WTC11 (cell line): Measurements from ENCODE around the gene BBS4. TPM values are rescaled to one million over a fixed set of nuclear protein-coding genes. Genes with fewer than 3 reads are reported as not detected.

ENCODE experiments used
- ATAC-seq: fragments of 200-7000 bp; cut with Tn5 transposase; 2 replicates; pipeline ENCODE4 v1.10.0; 2021; ENCODE audit warnings: mild to moderate bottlenecking, moderate library complexity
- CTCF ChIA-PET: fragments of 300-600 bp; sonication (Branson Sonifier 250); formaldehyde crosslinking; loops from one replicate; lab custom pipeline; 2021; ENCODE audit warnings: antibody characterized with exemption; lab: Charles Lee
- POLR2A ChIA-PET: fragments of 350-600 bp; sonication (Branson Sonifier 250); formaldehyde crosslinking; loops from one replicate; lab custom pipeline; 2021; ENCODE audit warnings: antibody characterized with exemption; lab: Charles Lee
- DNase-seq: peaks from one replicate; pipeline ENCODE4 v3.0.0; 2021; ENCODE audit warnings: low spot score
- H3K27ac Mint-ChIP-seq: 2 replicates; pipeline ENCODE4 v1.8.0; 2021; ENCODE audit warnings: mixed read lengths
- H3K27me3 Mint-ChIP-seq: 2 replicates; pipeline ENCODE4 v1.8.0; 2021; ENCODE audit warnings: low read depth, mild to moderate bottlenecking, moderate library complexity, mixed read lengths
- H3K36me3 Mint-ChIP-seq: 2 replicates; pipeline ENCODE4 v1.8.0; 2021; ENCODE audit warnings: mixed read lengths
- H3K4me1 Mint-ChIP-seq: 2 replicates; pipeline ENCODE4 v1.8.0; 2022; ENCODE audit warnings: mixed read lengths
- H3K4me3 Mint-ChIP-seq: 2 replicates; pipeline ENCODE4 v1.8.0; 2021; ENCODE audit warnings: mild to moderate bottlenecking, moderate library complexity, mixed read lengths
- H3K9me3 Mint-ChIP-seq: 2 replicates; pipeline ENCODE4 v1.8.0; 2021; ENCODE audit warnings: mixed read lengths
- ELF4 ChIP-seq: sonication (generic); formaldehyde crosslinking; IDR thresholded peaks from 2 replicates; pipeline ENCODE4 v1.8.1; 2022; ENCODE audit warnings: low read depth, mild to moderate bottlenecking, moderate library complexity, missing genetic modification reagents
- EMX1 ChIP-seq: fragments of 250-450 bp; sonication (Bioruptor Pico); IDR thresholded peaks from 2 replicates; pipeline ENCODE4 v1.8.0; 2021; ENCODE audit warnings: mild to moderate bottlenecking
- ESRRA ChIP-seq: sonication (generic); formaldehyde crosslinking; IDR thresholded peaks from 2 replicates; pipeline ENCODE4 v1.8.1; 2022; ENCODE audit warnings: mild to moderate bottlenecking, missing genetic modification reagents, borderline replicate concordance
- NFYB ChIP-seq: sonication (generic); formaldehyde crosslinking; conservative IDR thresholded peaks from 2 replicates; pipeline ENCODE4 v1.8.0; 2022; ENCODE audit warnings: low read depth, missing genetic modification reagents
- ZNF138 ChIP-seq: sonication (generic); formaldehyde crosslinking; conservative IDR thresholded peaks from 2 replicates; pipeline ENCODE4 v1.8.1; 2022; ENCODE audit warnings: mild to moderate bottlenecking, moderate library complexity, missing genetic modification reagents
- ZNF317 ChIP-seq: sonication (generic); formaldehyde crosslinking; IDR thresholded peaks from 2 replicates; pipeline ENCODE4 v1.8.1; 2023; ENCODE audit warnings: low read depth, mild to moderate bottlenecking, moderate library complexity, missing genetic modification reagents, borderline replicate concordance
- ZNF423 ChIP-seq: fragments of 250-450 bp; sonication (Bioruptor Pico); IDR thresholded peaks from 2 replicates; pipeline ENCODE4 v2.1.2; 2022; ENCODE audit warnings: mild to moderate bottlenecking, moderate library complexity
- total RNA-seq: library from RNA; stranded (reverse); gene quantifications from 3 replicates; pipeline ENCODE4 v1.2.3, GENCODE V29; 2021
- TF ChIP-seq, protein P1 (sequence below): fragments of 250-450 bp; sonication (Bioruptor Pico); IDR thresholded peaks from 2 replicates; pipeline ENCODE4 v1.9.0; 2021; ENCODE audit warnings: mild to moderate bottlenecking
- TF ChIP-seq, protein P2 (sequence below): fragments of 250-450 bp; sonication (Bioruptor Pico); IDR thresholded peaks from 2 replicates; pipeline ENCODE4 v1.9.0; 2021; ENCODE audit warnings: moderate library complexity, mild to moderate bottlenecking, inconsistent platforms, borderline replicate concordance
- TF ChIP-seq, protein P3 (sequence below): sonication (generic); formaldehyde crosslinking; IDR thresholded peaks from 2 replicates; pipeline ENCODE4 v1.8.0; 2022; ENCODE audit warnings: mild to moderate bottlenecking, missing genetic modification reagents
- TF ChIP-seq, protein P4 (sequence below): sonication (generic); formaldehyde crosslinking; IDR thresholded peaks from 2 replicates; pipeline ENCODE4 v1.8.0; 2022; ENCODE audit warnings: mild to moderate bottlenecking, missing genetic modification reagents
- TF ChIP-seq, protein P5 (sequence below): sonication (generic); formaldehyde crosslinking; IDR thresholded peaks from 2 replicates; pipeline ENCODE4 v1.8.1; 2023; ENCODE audit warnings: mild to moderate bottlenecking, missing genetic modification reagents, moderate library complexity
- TF ChIP-seq, protein P6 (sequence below): fragments of 250-450 bp; sonication (Bioruptor Pico); IDR thresholded peaks from 2 replicates; pipeline ENCODE4 v1.9.0; 2021; ENCODE audit warnings: mild to moderate bottlenecking, borderline replicate concordance
- TF ChIP-seq, protein P7 (sequence below): sonication (generic); formaldehyde crosslinking; IDR thresholded peaks from 2 replicates; pipeline ENCODE4 v1.8.1; 2022; ENCODE audit warnings: mild to moderate bottlenecking, missing genetic modification reagents, moderate library complexity, borderline replicate concordance

Gene BBS4
- total RNA-seq, 1 experiment from 2014 or later: 35.6 TPM

DNA sequence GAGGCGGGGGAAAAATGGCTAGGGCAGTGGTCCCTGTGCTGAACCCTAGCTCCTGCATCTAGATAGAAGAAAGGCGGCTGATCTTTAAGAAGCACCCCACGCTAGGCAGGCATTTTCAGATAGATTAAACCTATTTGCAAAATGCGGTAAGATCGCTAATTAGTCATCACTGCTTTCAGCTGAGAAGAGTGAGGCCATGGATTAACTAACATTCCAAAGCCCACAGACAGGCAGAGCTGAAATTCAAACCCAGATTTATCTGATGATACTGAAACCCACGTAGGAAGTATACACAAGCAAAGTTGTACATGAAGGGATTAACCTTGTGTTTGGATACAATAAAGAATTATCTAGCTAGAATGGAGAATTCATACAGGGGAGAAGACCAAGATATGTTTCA is 92.8 kb downstream of the BBS4 start (continued):
- TF ChIP-seq ZNF317: no peak
- TF ChIP-seq, protein P1, sequence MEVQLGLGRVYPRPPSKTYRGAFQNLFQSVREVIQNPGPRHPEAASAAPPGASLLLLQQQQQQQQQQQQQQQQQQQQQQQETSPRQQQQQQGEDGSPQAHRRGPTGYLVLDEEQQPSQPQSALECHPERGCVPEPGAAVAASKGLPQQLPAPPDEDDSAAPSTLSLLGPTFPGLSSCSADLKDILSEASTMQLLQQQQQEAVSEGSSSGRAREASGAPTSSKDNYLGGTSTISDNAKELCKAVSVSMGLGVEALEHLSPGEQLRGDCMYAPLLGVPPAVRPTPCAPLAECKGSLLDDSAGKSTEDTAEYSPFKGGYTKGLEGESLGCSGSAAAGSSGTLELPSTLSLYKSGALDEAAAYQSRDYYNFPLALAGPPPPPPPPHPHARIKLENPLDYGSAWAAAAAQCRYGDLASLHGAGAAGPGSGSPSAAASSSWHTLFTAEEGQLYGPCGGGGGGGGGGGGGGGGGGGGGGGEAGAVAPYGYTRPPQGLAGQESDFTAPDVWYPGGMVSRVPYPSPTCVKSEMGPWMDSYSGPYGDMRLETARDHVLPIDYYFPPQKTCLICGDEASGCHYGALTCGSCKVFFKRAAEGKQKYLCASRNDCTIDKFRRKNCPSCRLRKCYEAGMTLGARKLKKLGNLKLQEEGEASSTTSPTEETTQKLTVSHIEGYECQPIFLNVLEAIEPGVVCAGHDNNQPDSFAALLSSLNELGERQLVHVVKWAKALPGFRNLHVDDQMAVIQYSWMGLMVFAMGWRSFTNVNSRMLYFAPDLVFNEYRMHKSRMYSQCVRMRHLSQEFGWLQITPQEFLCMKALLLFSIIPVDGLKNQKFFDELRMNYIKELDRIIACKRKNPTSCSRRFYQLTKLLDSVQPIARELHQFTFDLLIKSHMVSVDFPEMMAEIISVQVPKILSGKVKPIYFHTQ (CRISPR knock-in tag): no peak

DNA sequence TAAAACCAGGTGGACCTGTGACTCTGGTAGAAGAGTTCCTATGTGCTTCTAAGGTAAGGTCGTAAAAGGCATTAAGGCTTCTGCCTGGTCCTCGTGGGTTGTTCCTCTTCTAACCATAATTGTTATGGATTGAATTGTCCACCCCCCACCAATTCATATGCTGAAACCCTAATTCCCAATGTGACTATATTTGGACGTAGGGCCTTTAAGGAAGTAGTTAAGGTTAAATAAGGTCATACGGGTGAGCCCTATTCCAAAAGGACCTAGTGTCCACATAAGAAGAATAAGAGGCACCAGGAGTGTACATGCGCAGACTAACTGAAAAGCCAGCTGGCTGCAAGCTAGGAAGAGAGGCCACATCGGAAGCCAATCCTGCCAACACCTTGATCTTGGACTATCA is 95.6 kb downstream of the BBS4 start:
- ChIA-PET POLR2A (no interaction called here), CTCF (interaction anchor here (0.6 kb wide), 1 partner anchor 737 kb away, joined by 4 read pairs; no protein-coding TSS in a partner anchor)
- no peaks in the 10 kb centered on the region for H3K27me3 Mint-ChIP-seq
- ATAC-seq (no peak), DNase-seq (no peak)
- H3K27ac Mint-ChIP-seq: peak overlapping the region; percentile 59; the same call in 1 of the 2 replicates
- peaks cover 10% of the 10 kb centered on the region; the same call in 1 of the 2 replicates for H3K36me3 Mint-ChIP-seq
- no peak for TF ChIP-seq NFYB (CRISPR knock-in tag)
- TF ChIP-seq, protein P2, sequence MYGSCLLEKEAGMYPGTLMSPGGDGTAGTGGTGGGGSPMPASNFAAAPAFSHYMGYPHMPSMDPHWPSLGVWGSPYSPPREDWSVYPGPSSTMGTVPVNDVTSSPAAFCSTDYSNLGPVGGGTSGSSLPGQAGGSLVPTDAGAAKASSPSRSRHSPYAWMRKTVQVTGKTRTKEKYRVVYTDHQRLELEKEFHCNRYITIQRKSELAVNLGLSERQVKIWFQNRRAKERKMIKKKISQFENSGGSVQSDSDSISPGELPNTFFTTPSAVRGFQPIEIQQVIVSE (CRISPR knock-in tag): no peak
- no peak for TF ChIP-seq ZNF423
- TF ChIP-seq ELF4 (CRISPR knock-in tag): no peak
- TF ChIP-seq, protein P3, sequence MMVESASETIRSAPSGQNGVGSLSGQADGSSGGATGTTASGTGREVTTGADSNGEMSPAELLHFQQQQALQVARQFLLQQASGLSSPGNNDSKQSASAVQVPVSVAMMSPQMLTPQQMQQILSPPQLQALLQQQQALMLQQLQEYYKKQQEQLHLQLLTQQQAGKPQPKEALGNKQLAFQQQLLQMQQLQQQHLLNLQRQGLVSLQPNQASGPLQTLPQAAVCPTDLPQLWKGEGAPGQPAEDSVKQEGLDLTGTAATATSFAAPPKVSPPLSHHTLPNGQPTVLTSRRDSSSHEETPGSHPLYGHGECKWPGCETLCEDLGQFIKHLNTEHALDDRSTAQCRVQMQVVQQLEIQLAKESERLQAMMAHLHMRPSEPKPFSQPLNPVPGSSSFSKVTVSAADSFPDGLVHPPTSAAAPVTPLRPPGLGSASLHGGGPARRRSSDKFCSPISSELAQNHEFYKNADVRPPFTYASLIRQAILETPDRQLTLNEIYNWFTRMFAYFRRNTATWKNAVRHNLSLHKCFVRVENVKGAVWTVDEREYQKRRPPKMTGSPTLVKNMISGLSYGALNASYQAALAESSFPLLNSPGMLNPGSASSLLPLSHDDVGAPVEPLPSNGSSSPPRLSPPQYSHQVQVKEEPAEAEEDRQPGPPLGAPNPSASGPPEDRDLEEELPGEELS (CRISPR knock-in tag): no peak
- no peak for TF ChIP-seq ZNF138 (CRISPR knock-in tag)
- TF ChIP-seq, protein P4, sequence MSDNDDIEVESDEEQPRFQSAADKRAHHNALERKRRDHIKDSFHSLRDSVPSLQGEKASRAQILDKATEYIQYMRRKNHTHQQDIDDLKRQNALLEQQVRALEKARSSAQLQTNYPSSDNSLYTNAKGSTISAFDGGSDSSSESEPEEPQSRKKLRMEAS (CRISPR knock-in tag): no peak
- TF ChIP-seq, protein P5, sequence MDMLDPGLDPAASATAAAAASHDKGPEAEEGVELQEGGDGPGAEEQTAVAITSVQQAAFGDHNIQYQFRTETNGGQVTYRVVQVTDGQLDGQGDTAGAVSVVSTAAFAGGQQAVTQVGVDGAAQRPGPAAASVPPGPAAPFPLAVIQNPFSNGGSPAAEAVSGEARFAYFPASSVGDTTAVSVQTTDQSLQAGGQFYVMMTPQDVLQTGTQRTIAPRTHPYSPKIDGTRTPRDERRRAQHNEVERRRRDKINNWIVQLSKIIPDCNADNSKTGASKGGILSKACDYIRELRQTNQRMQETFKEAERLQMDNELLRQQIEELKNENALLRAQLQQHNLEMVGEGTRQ: no peak
- TF ChIP-seq, protein P6, sequence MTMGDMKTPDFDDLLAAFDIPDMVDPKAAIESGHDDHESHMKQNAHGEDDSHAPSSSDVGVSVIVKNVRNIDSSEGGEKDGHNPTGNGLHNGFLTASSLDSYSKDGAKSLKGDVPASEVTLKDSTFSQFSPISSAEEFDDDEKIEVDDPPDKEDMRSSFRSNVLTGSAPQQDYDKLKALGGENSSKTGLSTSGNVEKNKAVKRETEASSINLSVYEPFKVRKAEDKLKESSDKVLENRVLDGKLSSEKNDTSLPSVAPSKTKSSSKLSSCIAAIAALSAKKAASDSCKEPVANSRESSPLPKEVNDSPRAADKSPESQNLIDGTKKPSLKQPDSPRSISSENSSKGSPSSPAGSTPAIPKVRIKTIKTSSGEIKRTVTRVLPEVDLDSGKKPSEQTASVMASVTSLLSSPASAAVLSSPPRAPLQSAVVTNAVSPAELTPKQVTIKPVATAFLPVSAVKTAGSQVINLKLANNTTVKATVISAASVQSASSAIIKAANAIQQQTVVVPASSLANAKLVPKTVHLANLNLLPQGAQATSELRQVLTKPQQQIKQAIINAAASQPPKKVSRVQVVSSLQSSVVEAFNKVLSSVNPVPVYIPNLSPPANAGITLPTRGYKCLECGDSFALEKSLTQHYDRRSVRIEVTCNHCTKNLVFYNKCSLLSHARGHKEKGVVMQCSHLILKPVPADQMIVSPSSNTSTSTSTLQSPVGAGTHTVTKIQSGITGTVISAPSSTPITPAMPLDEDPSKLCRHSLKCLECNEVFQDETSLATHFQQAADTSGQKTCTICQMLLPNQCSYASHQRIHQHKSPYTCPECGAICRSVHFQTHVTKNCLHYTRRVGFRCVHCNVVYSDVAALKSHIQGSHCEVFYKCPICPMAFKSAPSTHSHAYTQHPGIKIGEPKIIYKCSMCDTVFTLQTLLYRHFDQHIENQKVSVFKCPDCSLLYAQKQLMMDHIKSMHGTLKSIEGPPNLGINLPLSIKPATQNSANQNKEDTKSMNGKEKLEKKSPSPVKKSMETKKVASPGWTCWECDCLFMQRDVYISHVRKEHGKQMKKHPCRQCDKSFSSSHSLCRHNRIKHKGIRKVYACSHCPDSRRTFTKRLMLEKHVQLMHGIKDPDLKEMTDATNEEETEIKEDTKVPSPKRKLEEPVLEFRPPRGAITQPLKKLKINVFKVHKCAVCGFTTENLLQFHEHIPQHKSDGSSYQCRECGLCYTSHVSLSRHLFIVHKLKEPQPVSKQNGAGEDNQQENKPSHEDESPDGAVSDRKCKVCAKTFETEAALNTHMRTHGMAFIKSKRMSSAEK (CRISPR knock-in tag): no peak
- TF ChIP-seq EMX1 (CRISPR knock-in tag): no peak
- TF ChIP-seq, protein P7, sequence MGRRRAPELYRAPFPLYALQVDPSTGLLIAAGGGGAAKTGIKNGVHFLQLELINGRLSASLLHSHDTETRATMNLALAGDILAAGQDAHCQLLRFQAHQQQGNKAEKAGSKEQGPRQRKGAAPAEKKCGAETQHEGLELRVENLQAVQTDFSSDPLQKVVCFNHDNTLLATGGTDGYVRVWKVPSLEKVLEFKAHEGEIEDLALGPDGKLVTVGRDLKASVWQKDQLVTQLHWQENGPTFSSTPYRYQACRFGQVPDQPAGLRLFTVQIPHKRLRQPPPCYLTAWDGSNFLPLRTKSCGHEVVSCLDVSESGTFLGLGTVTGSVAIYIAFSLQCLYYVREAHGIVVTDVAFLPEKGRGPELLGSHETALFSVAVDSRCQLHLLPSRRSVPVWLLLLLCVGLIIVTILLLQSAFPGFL: no peak
- no peak for TF ChIP-seq ESRRA (CRISPR knock-in tag)
- peaks cover 20% of the 10 kb centered on the region for H3K4me1 Mint-ChIP-seq
- H3K9me3 Mint-ChIP-seq: no peaks in the 10 kb centered on the region
- peak overlapping the region; percentile 94 for H3K4me3 Mint-ChIP-seq
